Midbrain (tissue), 1 donor: ENCODE measurements around the gene METTL22.

ENCODE experiments used
- DNase-seq: peaks from one replicate; lab custom pipeline; 2025; lab: John Stamatoyannopoulos, UW

The METTL22 gene

DNA sequence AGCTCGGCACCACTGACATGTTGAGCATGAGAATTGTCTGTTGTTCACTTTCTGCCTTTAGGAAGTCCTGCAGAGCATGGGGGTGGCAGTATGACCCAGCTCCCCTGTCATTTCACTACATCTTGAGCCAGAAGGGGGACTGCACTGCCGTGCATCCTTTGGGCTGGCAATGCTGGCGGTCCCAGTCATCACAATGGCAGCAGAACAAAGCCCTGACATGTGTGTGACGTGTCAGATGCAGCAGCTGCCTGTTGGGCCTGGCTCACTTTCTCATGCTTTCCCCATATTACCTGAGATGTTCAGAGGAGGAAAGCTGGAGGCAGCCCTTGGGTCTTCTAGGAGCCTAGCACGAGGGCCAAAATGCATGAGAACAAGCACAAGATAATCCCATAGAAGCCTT lies 46.6 kb downstream of the METTL22 start:
- DNase-seq, result no peak

DNA sequence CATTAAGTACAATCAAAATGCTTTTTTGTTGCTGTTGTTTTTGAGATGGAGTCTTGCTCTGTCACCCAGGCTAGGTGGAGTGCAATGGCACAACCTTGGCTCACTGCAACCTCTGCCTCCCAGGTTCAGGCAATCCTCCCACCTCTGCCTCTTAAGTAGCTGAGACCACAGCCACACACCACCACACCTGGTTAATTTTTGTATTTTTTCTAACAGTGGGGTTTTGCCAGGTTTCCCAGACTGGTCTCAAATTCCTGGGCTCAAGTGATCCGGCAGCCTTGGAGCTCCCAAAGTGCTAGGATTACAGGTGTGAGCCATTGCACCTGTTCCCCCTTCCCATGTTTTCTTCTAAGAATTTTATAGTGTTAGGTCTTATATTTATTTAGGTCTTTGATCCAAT lies 48.0 kb downstream of the METTL22 start:
- DNase-seq, result no peak

- no peak for DNase-seq
Observed at GRCh38 chr16:8670014-8670560, 48.6 kb downstream of the METTL22 start.

GRCh38 chr16:8673611-8674412 lies 52.3 kb downstream of the METTL22 start:
- DNase-seq, result no peak

- DNase-seq, result peak; percentile 95
Observed at GRCh38 chr16:8674413-8675022, 53.0 kb downstream of the METTL22 start, which contains the start of gene ABAT. TSS of gene ABAT (plus strand) at chr16:8674617. CDS start at chr16:8735740, 61,123 bp downstream.

DNA sequence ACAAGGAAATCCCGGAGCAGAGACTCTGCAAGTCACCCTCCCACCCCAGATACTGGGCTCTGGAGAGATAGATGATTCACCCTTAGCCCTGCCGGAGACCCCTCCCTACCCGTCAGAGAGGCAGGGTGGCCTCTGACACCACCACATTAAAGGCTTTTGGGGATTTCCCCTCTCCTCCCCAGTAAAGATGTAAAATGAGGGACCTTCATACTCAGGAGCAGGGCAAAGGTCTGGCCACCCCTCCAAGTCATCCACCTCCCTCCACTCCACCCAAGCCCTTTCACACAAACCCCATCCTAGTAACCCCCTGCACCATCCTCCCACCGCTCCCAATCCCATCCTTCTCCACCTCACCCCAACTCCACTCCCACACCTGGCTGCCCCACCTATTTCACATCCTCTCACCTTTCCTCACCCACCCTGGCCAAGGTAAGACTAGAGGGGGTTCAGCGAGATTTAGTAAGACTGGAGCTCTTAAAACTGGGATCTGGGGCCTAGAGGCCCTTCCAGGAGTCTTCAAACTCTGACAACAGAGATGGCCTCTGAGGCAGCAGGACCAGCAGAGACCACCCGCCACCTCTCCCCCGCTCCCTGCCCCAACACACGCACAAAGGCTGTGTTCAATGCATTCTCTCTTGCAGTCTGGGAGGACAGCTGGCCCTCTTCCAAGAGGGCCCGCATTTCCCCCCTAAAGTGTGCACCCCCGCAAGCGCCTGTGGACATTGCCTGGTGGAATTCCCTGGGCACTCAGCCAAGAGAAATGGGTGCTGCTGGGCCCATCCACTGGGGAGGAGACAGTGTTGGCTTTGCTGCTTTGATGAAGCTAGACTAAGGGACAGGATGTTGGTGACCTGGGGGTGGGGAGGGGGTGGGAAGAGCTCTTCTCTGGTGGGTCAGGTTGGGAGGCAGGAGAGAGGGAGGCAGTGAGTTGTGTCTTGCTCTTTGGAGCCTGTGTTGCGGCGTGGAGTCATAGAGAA lies 54.0 kb downstream of the METTL22 start:
- DNase-seq, result no peak

DNA sequence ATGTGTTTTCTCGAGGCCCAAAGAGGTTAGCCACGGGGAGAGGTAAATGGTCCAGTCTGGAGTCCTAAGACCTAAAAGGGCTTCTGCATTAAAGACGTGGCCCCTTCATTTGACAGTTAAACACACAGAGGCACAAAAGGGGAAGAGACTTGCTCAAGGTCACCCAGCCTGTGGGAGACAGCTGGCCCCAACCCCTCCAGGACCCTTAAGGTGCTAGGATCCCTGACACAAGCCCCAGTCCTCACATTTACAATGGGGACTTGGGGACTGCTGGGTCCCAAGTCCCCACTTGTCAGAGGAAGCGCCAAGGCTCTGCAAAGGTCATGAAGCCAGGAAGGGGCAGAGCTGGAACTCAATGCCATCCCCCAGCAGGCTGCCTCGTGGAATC lies 54.7 kb downstream of the METTL22 start:
- DNase-seq, result no peak

- DNase-seq, result no peak
Observed at GRCh38 chr16:8676737-8677375, 55.4 kb downstream of the METTL22 start.

DNA sequence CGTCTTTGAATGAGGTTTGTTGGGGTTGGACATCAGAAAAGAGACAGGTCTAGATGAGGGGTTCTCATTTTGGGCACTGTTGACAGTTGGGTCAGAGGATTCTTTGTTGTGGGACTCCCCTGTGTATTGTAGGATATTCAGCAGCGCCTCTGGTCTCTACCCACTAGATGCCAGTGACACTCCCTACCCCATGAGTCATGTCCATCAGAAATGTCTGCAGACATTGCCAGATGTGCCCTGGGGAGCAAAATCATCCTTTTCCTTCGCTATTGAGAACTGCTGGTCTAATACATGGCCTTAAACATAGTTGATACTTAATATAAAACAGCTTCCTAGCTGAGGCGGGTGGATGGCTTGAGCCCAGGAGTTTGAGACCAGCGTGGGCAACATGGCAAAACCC lies 56.0 kb downstream of the METTL22 start:
- no peak for DNase-seq

DNA sequence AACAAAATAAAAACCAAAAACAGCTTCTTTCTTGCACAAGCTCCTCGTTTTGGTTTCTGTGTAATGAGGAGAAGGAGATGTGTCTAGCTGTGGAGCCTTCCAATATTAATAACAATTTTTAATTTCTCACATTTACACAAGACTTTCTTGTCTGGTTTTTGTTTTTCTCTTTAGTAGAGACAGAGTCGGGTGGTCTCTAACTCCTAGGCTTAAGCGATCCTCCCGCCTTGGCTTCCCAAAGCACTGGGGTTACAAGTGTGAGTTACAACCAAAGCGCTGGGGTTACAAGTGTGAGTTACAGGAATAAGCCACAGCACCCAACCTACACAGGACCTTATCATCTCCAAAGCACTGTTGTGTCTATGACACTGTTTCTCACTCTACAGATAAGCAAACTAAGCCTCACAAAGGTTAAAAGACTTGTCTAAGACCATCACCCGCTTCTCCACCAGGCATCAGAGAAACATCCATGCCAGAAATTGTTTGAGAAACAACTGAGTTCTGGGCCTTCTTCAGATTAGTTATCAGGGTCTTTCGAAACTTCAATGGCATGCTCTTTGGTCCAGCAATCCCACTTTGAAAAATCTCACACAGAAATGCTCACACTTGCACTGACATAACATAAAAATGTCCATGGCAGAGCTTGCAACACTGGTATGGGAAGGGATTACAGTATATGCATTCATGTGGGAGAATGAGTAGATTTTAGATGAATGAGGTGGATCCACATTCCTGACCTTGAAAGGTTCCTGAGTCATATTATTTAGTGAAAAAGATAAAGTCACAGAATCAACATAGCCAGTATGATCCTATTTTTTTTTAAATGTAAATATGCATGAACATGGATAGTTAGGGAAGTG lies 56.8 kb downstream of the METTL22 start:
- no peak for DNase-seq

DNA sequence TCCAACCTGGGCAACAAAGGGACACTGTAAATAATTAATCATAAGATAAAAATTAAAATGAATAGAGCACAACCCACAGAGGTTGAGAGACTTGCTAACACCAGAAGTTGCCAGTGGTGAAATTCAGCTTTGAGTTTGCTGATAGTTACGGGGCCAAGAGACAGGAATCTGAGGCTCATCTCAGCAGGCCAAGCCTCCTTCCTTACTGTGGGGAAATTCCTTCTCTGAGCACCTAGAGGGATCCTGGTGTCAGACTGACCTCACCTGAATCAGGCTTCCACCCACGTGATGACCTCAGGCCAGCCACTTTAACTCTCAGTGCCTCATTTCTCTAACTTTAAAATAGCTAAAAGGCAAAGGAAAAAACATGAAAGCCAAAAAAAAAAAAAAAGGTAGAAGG lies 57.7 kb downstream of the METTL22 start:
- no peak for DNase-seq

GRCh38 chr16:8682551-8683259 lies 61.2 kb downstream of the METTL22 start:
- no peak for DNase-seq

DNA sequence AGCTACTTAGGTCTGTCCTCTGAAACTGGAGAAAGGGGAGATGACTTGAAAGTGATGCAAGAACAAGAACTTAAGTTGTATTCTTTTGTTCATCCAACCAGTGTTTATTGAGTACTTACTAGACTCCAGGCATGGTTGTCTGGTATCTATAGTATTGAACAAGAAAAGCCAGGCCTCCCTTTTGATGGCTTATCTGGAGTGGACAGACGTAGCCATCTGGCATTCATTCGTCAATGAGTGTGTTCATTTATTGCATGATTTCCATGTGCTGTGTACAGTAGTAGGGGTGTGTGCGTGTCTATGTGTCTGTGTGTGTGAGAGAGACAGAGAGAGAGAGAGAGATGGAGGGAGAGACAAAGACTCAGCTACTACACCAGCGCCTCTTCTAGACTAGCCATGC lies 62.1 kb downstream of the METTL22 start:
- no peak for DNase-seq

GRCh38 chr16:8685617-8686016 lies 64.1 kb downstream of the METTL22 start:
- no peak for DNase-seq

- peak; percentile 56 for DNase-seq
Observed at GRCh38 chr16:8686031-8686621, 64.6 kb downstream of the METTL22 start.

- DNase-seq, result no peak
Observed at GRCh38 chr16:8686879-8687278, 65.4 kb downstream of the METTL22 start.

DNA sequence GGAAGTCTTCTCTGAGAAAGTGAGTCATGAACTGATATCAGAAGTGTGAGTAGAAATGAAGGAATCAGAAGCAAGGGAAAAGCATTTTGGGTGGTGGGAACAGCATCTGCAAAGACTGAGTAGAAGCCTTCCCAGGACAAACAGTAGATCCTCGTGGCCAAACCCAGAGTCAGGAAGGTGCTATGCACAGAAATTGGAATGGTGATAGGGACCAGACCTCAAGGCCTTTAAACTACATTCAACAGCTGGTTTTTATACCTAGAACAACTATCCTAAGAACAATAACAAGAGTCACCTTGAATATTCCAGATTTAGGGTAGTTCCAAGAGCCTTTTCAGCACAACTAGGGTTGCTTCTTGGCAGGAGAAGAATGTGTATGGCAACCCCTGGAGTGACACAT lies 68.2 kb downstream of the METTL22 start:
- DNase-seq, result no peak

DNA sequence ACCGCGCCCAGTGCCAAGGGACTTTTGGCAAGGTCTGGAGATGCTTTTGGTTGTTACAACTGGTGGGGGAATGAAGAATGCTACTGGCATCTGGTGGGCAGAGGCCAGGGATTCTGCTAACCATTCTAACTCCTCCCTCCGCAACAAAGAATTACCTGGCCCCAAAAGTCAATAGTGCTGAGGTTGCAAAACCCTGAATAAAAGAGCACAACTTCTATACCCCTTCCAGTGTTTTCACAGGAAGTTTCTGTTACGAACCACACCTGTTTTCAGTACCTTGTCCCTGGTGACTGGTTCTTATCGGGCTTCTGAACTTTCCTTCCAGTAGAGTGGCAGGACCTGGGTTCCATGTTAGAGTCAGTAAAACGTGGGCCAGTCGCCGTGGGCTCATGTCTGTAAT lies 70.2 kb downstream of the METTL22 start:
- no peak for DNase-seq
